Esophagus squamous epithelium (tissue), 4 donors: ENCODE results near the gene CYB561.

ENCODE experiments used
- POLR2A ChIP-seq, 4 donors: fragments of 450-650 bp; IDR thresholded peaks; one replicate each; pipeline ENCODE4 v1.6.1; 2017; ENCODE audit warnings: antibody characterized with exemption in 4 of 4, mild to moderate bottlenecking in 4 of 4, moderate library complexity in 3 of 4
- TF ChIP-seq, protein P1 (sequence below), 6 experiments: fragments of 450-650 bp in 4 of 6; fragments of 200-600 bp in 2 of 6; sonication (generic) in 2 of 6; IDR thresholded peaks; one replicate each; pipeline ENCODE4 v1.5.1; 2016 to 2019; ENCODE audit warnings: antibody characterized with exemption in 6 of 6, mild to moderate bottlenecking in 4 of 6, moderate library complexity in 4 of 6

DNA sequence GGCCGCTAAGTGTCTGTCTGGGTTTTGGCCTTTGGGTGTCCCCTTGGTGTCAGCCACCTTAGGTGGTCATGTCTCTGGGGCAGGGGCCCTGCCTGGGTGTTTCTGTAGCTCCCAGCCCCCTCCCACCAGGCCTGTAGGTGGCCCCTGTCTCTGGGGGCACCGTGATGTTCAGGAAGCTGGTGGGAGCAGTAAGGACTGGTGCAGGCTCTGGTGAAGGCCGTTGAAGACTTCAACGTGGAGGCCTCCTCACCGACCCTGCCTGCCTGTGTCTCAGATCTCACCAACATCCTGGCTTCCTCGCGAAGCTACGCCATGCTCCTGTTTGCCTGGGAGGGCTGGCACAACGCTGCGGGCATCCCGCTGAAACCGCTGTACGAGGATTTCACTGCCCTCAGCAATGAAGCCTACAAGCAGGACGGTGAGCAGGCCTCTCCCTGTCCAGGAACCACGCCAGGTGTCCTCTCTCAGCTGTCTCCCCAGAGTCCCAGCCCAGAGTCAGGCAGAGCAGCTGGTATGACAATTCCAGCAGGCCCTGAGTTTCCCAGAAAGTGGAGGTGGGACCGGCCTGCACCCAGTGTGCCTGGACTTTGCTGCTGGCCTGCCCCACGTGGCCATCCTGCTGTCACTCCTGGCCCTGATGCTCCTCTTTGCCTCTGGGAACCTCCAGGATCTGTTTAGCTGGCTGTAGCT, 33.5 kb upstream of the CYB561 start:
- no peak for TF ChIP-seq POLR2A (IDR thresholded peaks at IDR 0.05)
- TF ChIP-seq, protein P1, sequence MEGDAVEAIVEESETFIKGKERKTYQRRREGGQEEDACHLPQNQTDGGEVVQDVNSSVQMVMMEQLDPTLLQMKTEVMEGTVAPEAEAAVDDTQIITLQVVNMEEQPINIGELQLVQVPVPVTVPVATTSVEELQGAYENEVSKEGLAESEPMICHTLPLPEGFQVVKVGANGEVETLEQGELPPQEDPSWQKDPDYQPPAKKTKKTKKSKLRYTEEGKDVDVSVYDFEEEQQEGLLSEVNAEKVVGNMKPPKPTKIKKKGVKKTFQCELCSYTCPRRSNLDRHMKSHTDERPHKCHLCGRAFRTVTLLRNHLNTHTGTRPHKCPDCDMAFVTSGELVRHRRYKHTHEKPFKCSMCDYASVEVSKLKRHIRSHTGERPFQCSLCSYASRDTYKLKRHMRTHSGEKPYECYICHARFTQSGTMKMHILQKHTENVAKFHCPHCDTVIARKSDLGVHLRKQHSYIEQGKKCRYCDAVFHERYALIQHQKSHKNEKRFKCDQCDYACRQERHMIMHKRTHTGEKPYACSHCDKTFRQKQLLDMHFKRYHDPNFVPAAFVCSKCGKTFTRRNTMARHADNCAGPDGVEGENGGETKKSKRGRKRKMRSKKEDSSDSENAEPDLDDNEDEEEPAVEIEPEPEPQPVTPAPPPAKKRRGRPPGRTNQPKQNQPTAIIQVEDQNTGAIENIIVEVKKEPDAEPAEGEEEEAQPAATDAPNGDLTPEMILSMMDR (IDR thresholded peaks at IDR 0.05), result no peak
